Ishikawa (cell line): Measurements from ENCODE around the gene NEDD4L.

Experiments used
- CEBPB ChIP-seq: IDR thresholded peaks from 2 replicates; pipeline ENCODE4 v1.6.1; 2012
- CREB1 ChIP-seq: IDR thresholded peaks from 2 replicates; pipeline ENCODE4 v1.6.1; 2012; ENCODE audit warnings: low read depth
- EGR1 ChIP-seq: IDR thresholded peaks from 2 replicates; pipeline ENCODE4 v1.6.1; 2012
- EP300 ChIP-seq: IDR thresholded peaks from 2 replicates; pipeline ENCODE4 v1.6.1; 2012; ENCODE audit warnings: borderline replicate concordance
- FOXM1 ChIP-seq: IDR thresholded peaks from 2 replicates; pipeline ENCODE4 v1.6.1; 2012; ENCODE audit warnings: low read depth, borderline replicate concordance
- NFIC ChIP-seq: IDR thresholded peaks from 2 replicates; pipeline ENCODE4 v1.6.1; 2012
- RAD21 ChIP-seq: IDR thresholded peaks from 2 replicates; pipeline ENCODE4 v1.6.1; 2012; ENCODE audit warnings: low read depth
- REST ChIP-seq: IDR thresholded peaks from 2 replicates; pipeline ENCODE4 v1.6.1; 2012; ENCODE audit warnings: low read depth, mild to moderate bottlenecking
- TAF1 ChIP-seq: IDR thresholded peaks from 2 replicates; pipeline ENCODE4 v1.6.1; 2012; ENCODE audit warnings: low read depth, mild to moderate bottlenecking
- TCF12 ChIP-seq: IDR thresholded peaks from 2 replicates; pipeline ENCODE4 v1.6.1; 2012; ENCODE audit warnings: low read depth
- TEAD4 ChIP-seq: IDR thresholded peaks from 2 replicates; pipeline ENCODE4 v1.6.1; 2012
- YY1 ChIP-seq: IDR thresholded peaks from 2 replicates; pipeline ENCODE4 v1.6.1; 2012; ENCODE audit warnings: low read depth
- ZBTB7A ChIP-seq: IDR thresholded peaks from 2 replicates; pipeline ENCODE4 v1.6.1; 2012; ENCODE audit warnings: low read depth
- TF ChIP-seq, protein P1 (sequence below): IDR thresholded peaks from 2 replicates; pipeline ENCODE4 v1.6.1; 2012
- TF ChIP-seq, protein P2 (sequence below): IDR thresholded peaks from 2 replicates; pipeline ENCODE4 v1.6.1; 2012

Gene NEDD4L

DNA sequence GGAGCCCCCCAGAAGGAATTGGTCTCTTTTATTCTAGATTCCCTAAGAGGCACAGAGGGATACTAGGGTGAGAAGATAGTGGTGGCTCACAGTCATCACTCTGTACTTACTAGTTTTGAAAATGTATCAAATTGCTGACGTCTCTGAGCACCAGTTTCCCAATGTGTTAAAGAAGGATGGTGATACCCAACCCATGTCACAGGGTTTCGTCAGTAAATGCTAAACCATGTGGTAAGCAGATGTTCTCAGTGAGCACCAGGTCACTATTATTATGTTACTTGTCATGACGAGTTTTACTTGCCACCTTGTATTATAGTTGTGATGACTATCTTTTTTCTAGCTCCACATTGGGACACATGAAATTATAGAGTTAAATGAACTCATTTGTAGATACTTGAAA is 54.7 kb downstream of the NEDD4L start:
- TF ChIP-seq, protein P1, sequence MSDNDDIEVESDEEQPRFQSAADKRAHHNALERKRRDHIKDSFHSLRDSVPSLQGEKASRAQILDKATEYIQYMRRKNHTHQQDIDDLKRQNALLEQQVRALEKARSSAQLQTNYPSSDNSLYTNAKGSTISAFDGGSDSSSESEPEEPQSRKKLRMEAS, result no peak
- TF ChIP-seq REST, result no peak
- TF ChIP-seq EP300, result no peak
- TF ChIP-seq RAD21, result no peak
- no peak for TF ChIP-seq EGR1
- no peak for TF ChIP-seq FOXM1
- no peak for TF ChIP-seq TCF12
- TF ChIP-seq YY1, result no peak
- no peak for TF ChIP-seq ZBTB7A
- no peak for TF ChIP-seq TEAD4
- TF ChIP-seq TAF1, result no peak
- TF ChIP-seq NFIC, result no peak
- TF ChIP-seq, protein P2, sequence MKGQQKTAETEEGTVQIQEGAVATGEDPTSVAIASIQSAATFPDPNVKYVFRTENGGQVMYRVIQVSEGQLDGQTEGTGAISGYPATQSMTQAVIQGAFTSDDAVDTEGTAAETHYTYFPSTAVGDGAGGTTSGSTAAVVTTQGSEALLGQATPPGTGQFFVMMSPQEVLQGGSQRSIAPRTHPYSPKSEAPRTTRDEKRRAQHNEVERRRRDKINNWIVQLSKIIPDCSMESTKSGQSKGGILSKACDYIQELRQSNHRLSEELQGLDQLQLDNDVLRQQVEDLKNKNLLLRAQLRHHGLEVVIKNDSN, result no peak

DNA sequence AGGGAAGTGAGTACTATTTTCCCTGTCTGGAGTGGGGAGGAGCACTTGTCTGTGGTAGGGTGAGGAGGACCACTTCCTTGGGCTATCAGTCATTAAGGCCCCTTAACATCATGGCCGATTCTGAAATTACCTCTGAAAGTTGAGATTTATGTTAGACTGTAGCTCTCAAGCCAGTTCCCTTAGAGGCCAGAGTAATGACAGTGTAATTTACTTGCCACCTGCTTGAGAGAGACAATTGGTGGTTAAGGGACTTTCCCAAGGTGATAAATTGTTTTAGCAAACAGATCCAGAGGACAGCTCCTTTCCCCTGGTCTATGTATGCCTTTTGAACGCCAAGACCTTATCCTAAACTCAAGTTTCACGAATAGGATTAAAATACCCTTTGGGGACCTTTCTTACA is 56.1 kb downstream of the NEDD4L start:
- no peak for TF ChIP-seq REST
- TF ChIP-seq CEBPB, result no peak
- no peak for TF ChIP-seq TAF1
- TF ChIP-seq CREB1, result no peak
- no peak for TF ChIP-seq EGR1
- no peak for TF ChIP-seq NFIC
- TF ChIP-seq RAD21, result no peak

DNA sequence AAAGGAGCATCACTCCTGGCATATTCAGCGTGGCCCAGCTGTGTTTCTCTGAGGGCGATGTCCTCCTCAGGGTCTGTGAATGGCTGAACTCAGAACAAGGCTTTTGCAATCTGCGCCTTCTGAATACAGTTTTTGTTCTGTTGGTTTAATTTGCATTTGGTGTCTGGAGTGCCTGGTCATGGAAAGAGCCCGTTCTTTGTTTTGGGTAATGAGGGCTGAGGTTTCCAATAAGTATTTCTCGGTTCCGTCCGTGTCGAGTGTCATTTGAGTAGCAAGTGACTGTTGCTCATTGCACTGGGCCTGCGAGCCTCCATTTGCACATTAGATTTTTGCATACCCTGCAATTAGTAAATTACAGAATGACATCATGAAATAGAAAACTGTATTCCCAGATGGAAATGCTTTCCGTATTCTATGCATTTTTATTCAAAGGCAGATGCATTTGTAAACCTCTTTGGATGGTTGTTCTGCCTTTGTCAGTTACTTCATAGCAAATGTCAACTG is 57.3 kb downstream of the NEDD4L start:
- TF ChIP-seq, protein P1, result no peak
- TF ChIP-seq RAD21 (no peak), ZBTB7A (no peak)

DNA sequence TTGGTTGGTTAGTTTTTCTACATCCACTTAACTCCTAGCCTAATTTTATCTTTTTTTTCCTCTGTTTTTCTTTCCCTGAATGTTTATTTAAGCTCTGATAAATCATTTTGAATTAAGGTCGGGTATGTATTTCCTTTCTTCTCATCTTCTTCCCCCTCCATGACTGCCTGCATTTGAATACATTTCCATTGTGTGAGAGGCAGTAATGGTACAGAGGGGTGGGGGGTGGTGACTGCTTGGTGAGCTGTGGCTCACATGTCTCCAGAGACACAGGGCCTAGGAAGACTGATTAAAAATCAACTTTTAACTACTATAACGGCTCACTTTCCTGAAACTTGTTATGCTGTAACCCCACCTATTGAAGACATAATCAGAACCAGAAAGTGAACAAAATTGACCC is 58.0 kb downstream of the NEDD4L start:
- TF ChIP-seq TEAD4 (no peak), FOXM1 (no peak), TCF12 (no peak), TAF1 (no peak), EGR1 (no peak), YY1 (no peak), RAD21 (no peak), NFIC (no peak), CEBPB (no peak), EP300 (no peak), CREB1 (no peak), REST (no peak), ZBTB7A (no peak)
- TF ChIP-seq, protein P1, result no peak
- TF ChIP-seq, protein P2, result no peak

GRCh38 chr18:58102875-58103274 is 58.8 kb downstream of the NEDD4L start:
- TF ChIP-seq TCF12 (no peak), RAD21 (no peak), REST (no peak), EGR1 (no peak), EP300 (no peak), TAF1 (no peak), FOXM1 (no peak), CEBPB (no peak)
- TF ChIP-seq, protein P1, result no peak
- TF ChIP-seq, protein P2, result no peak
